SK-N-MC (cell line): ENCODE results near the gene LY9.

Source experiments
- EZH2 ChIP-seq: fragments of 200-600 bp; sonication (generic); IDR thresholded peaks from one replicate; pipeline ENCODE4 v1.6.1; 2017; ENCODE audit warnings: antibody characterized with exemption
- FOXP2 ChIP-seq: optimal IDR thresholded peaks from 2 replicates; pipeline ENCODE3; 2011; ENCODE audit warnings: mild to moderate bottlenecking, moderate library complexity; ENCODE audit not compliant: insufficient read depth; ENCODE audit errors: extremely low read length, control extremely low read depth
- POLR2AphosphoS5 ChIP-seq: IDR thresholded peaks from 2 replicates; pipeline ENCODE4 v1.6.1; 2012; ENCODE audit warnings: mild to moderate bottlenecking, low read depth, low read length, borderline replicate concordance

DNA sequence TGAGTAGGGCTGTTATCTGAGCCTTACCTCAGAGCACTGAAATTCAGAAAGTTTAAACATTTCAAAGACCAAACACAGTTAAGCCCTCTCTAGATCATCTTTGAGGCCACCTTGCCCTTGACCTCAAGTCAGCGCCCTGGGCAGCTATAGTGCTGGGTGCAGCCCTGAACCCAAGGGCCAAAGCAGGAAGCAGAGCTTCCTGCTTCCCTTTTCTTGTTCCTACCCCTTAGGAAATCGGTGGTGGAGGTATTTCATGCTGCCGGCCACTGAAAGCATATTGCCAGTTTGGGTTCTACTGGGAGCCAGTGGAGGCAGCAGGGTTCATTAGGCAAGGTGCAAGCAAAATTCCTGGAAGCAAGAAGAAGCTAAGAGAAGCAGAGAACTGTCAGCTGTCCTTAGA is 40.6 kb downstream of the LY9 start:
- TF ChIP-seq EZH2 (no peak), POLR2AphosphoS5 (no peak), FOXP2 (no peak)
